HepG2 (cell line): Measurements from ENCODE around the gene CHID1. TPM values are rescaled to one million over a fixed set of nuclear protein-coding genes. Genes with fewer than 3 reads are reported as not detected.

Source experiments
- CENPT ChIP-seq: sonication (generic); formaldehyde crosslinking; IDR thresholded peaks from 2 replicates; pipeline ENCODE4 v1.8.0; 2022; ENCODE audit warnings: low read depth, mild to moderate bottlenecking, moderate library complexity, missing genetic modification reagents
- GABPB1 ChIP-seq: IDR thresholded peaks from 2 replicates; pipeline ENCODE4 v1.6.1; 2016; ENCODE audit warnings: mild to moderate bottlenecking, missing genetic modification reagents, moderate library complexity, missing compliant biosample characterization
- MLXIP ChIP-seq: sonication (generic); formaldehyde crosslinking; IDR thresholded peaks from 2 replicates; pipeline ENCODE4 v1.9.0; 2021; ENCODE audit warnings: missing genetic modification reagents, borderline replicate concordance
- PBX3 ChIP-seq: sonication (generic); formaldehyde crosslinking; IDR thresholded peaks from 2 replicates; pipeline ENCODE4 v1.8.1; 2023; ENCODE audit warnings: missing genetic modification reagents, inconsistent platforms, borderline replicate concordance
- RBM39 ChIP-seq: fragments of 200-400 bp; formaldehyde crosslinking; IDR thresholded peaks from one replicate; pipeline ENCODE4 v1.6.1; 2018; ENCODE audit warnings: antibody characterized with exemption, mild to moderate bottlenecking, low read depth, low read length; ENCODE audit not compliant: poor library complexity, severe bottlenecking
- UBTF ChIP-seq: sonication (generic); formaldehyde crosslinking; IDR thresholded peaks from 2 replicates; pipeline ENCODE4 v1.4.0; 2020; ENCODE audit warnings: mild to moderate bottlenecking, missing genetic modification reagents
- ZBTB40 ChIP-seq, 2 experiments: fragments of 450-650 bp in 1 of 2; sonication (generic) in 1 of 2; formaldehyde crosslinking in 1 of 2; IDR thresholded peaks; 2 replicates each; pipeline versions ENCODE4 v1.6.1 to v1.8.0; 2016 to 2022; ENCODE audit warnings: antibody characterized with exemption in 1 of 2, mild to moderate bottlenecking in 1 of 2, missing genetic modification reagents in 1 of 2
- ZMAT3 ChIP-seq: sonication (generic); formaldehyde crosslinking; conservative IDR thresholded peaks from 2 replicates; pipeline ENCODE4 v1.7.0; 2021; ENCODE audit warnings: missing genetic modification reagents
- ZNF263 ChIP-seq: sonication (generic); formaldehyde crosslinking; IDR thresholded peaks from 2 replicates; pipeline ENCODE4 v1.4.0; 2020; ENCODE audit warnings: missing genetic modification reagents
- ZNF768 ChIP-seq: sonication (generic); formaldehyde crosslinking; IDR thresholded peaks from 2 replicates; pipeline ENCODE4 v1.4.0; 2020; ENCODE audit warnings: missing genetic modification reagents
- polyA plus RNA-seq, 8 experiments: library from polyadenylated mRNA; depleted of rRNA in 3 of 8; stranded (reverse) in 7 of 8; unstranded in 1 of 8; fragments of >200 nt; fragmentation: Illumina TruSeq in 4 of 8; extraction: Trizol in 4 of 8; gene quantifications; 2 replicates each; pipeline versions ENCODE4 v1.2.1 to v1.2.3, GENCODE V29; 2011 to 2016; ENCODE audit warnings: low read depth in 4 of 8, missing spikeins in 1 of 8, mixed read lengths in 1 of 8; ENCODE audit not compliant: insufficient read depth in 1 of 8
- total RNA-seq, 5 experiments: library from RNA; depleted of rRNA; stranded (reverse); fragments of >200 nt; fragmentation: Illumina TruSeq; extraction: Trizol; gene quantifications; 2 replicates each; pipeline ENCODE4 v1.2.3, GENCODE V29; 2016; ENCODE audit warnings: low read depth in 1 of 5

The CHID1 gene
- total and polyA plus RNA-seq, 2 of the 13 experiments (the other 11 are each of a cell fraction or from before 2014, with no cell fraction given), result 65.1 to 93.6 TPM

GRCh38 chr11:911031-911889, 650 bp upstream of the CHID1 start (continued):
- TF ChIP-seq ZBTB40 (IDR thresholded peaks at IDR 0.05), result no peak
- TF ChIP-seq ZBTB40 (CRISPR knock-in tag; IDR thresholded peaks at IDR 0.05), result peak; percentile 4; the same call in 1 of the 2 replicates
- peak; percentile 27; the same call in 1 of the 2 replicates for TF ChIP-seq ZNF768
- no peak for TF ChIP-seq MLXIP (CRISPR knock-in tag)
- TF ChIP-seq PBX3 (CRISPR knock-in tag), result no peak
- TF ChIP-seq CENPT (CRISPR knock-in tag), result no peak
- peak; percentile 64 for TF ChIP-seq RBM39
- TF ChIP-seq ZNF263 (CRISPR knock-in tag), result 0 out of 2 replicates have a peak, but pooled peaks have one; percentile 6
- TF ChIP-seq GABPB1 (CRISPR knock-in tag), result 0 out of 2 replicates have a peak, but pooled peaks have one; percentile 16
- TF ChIP-seq UBTF (CRISPR knock-in tag), result peak; percentile 34; the same call in 1 of the 2 replicates
- TF ChIP-seq ZMAT3 (CRISPR knock-in tag), result 0 out of 2 replicates have a peak, but pooled peaks have one; percentile 39
